GM23338 (cell line): ENCODE data around the gene ZGPAT. TPM values are rescaled to one million over a fixed set of nuclear protein-coding genes. Genes with fewer than 3 reads are reported as not detected.

Experiments used
- ATAC-seq: fragments of 200-7000 bp; cut with Tn5 transposase; 3 replicates; pipeline ENCODE4 v1.9.1; 2020
- DNase-seq: peaks from one replicate; pipeline ENCODE4 v3.0.0-alpha.2; 2015; ENCODE audit warnings: low spot score
- H2AFZ ChIP-seq: fragments of 200-600 bp; sonication (generic); 2 replicates; pipeline ENCODE4 v1.8.0; 2016; ENCODE audit warnings: antibody characterized with exemption, mild to moderate bottlenecking, moderate library complexity
- H3F3A ChIP-seq: fragments of 200-600 bp; sonication (generic); replicated peaks from 2 replicates; pipeline ENCODE4 v1.8.0; 2017; ENCODE audit warnings: antibody characterized with exemption, mixed run types, low read depth
- H3K27ac ChIP-seq: fragments of 200-600 bp; sonication (generic); 2 replicates; pipeline ENCODE4 v1.6.1; 2016; ENCODE audit warnings: low read depth
- H3K27me3 ChIP-seq: fragments of 200-600 bp; sonication (generic); 2 replicates; pipeline ENCODE4 v1.8.0; 2016; ENCODE audit warnings: mild to moderate bottlenecking, mixed run types, moderate library complexity; ENCODE audit not compliant: insufficient read depth
- H3K36me3 ChIP-seq: fragments of 200-600 bp; sonication (generic); 2 replicates; pipeline ENCODE4 v1.8.0; 2016; ENCODE audit warnings: mild to moderate bottlenecking; ENCODE audit not compliant: insufficient read depth
- H3K4me1 ChIP-seq: fragments of 200-600 bp; sonication (generic); 2 replicates; pipeline ENCODE4 v1.8.0; 2016; ENCODE audit warnings: mild to moderate bottlenecking, moderate library complexity; ENCODE audit not compliant: insufficient read depth
- H3K4me2 ChIP-seq: fragments of 200-600 bp; sonication (generic); 2 replicates; pipeline ENCODE4 v1.7.1; 2017; ENCODE audit warnings: mixed run types
- H3K4me3 ChIP-seq: fragments of 200-600 bp; sonication (generic); 2 replicates; pipeline ENCODE4 v1.6.1; 2016; ENCODE audit warnings: mixed run types
- H3K79me2 ChIP-seq: fragments of 200-600 bp; sonication (generic); replicated peaks from 2 replicates; pipeline ENCODE4 v1.8.0; 2017; ENCODE audit warnings: mild to moderate bottlenecking; ENCODE audit not compliant: insufficient read depth
- H3K9me2 ChIP-seq: fragments of 200-600 bp; sonication (generic); 2 replicates; pipeline ENCODE4 v1.8.0; 2017; ENCODE audit not compliant: insufficient read depth
- H4K20me1 ChIP-seq: fragments of 200-600 bp; sonication (generic); replicated peaks from 2 replicates; pipeline ENCODE4 v1.8.0; 2017; ENCODE audit warnings: mild to moderate bottlenecking; ENCODE audit not compliant: insufficient read depth
- H3K27ac Mint-ChIP-seq: 2 replicates; pipeline ENCODE4 v1.8.0; 2020; ENCODE audit warnings: inconsistent platforms, mild to moderate bottlenecking, moderate library complexity, mixed read lengths
- H3K27me3 Mint-ChIP-seq: 3 replicates; pipeline ENCODE4 v1.8.0; 2022; ENCODE audit warnings: low read depth, mild to moderate bottlenecking, moderate library complexity, mixed read lengths, inconsistent platforms; ENCODE audit not compliant: insufficient read depth, poor library complexity
- H3K36me3 Mint-ChIP-seq: 3 replicates; pipeline ENCODE4 v1.8.0; 2021; ENCODE audit warnings: low read depth, mild to moderate bottlenecking, inconsistent platforms, moderate library complexity, mixed read lengths
- H3K4me1 Mint-ChIP-seq: 3 replicates; pipeline ENCODE4 v1.8.0; 2020; ENCODE audit warnings: mild to moderate bottlenecking, inconsistent platforms, mixed read lengths
- H3K4me3 Mint-ChIP-seq: 3 replicates; pipeline ENCODE4 v1.8.0; 2021; ENCODE audit warnings: moderate library complexity, mild to moderate bottlenecking, inconsistent platforms, mixed read lengths
- H3K9me3 Mint-ChIP-seq: 3 replicates; pipeline ENCODE4 v1.8.0; 2020; ENCODE audit warnings: moderate library complexity, mild to moderate bottlenecking, inconsistent platforms, mixed read lengths
- CREB1 ChIP-seq: fragments of 250-450 bp; sonication (Bioruptor Pico); IDR thresholded peaks from 2 replicates; pipeline ENCODE4 v1.5.0; 2020; ENCODE audit warnings: low read depth, mild to moderate bottlenecking, moderate library complexity
- CTCF ChIP-seq, 2 experiments: fragments of 200-600 bp in 1 of 2; sonication (generic) in 1 of 2; conservative IDR thresholded peaks; 2 replicates each; pipeline versions ENCODE4 v1.5.1 to v1.6.1; 2016 to 2017; ENCODE audit warnings: antibody characterized with exemption in 2 of 2, low read depth in 2 of 2, mild to moderate bottlenecking in 2 of 2, moderate library complexity in 1 of 2
- ETS1 ChIP-seq: IDR thresholded peaks from 2 replicates; pipeline ENCODE4 v1.6.1; 2016; ENCODE audit warnings: antibody characterized with exemption
- JUNB ChIP-seq: IDR thresholded peaks from one replicate; pipeline ENCODE4 v1.6.1; 2016; ENCODE audit warnings: antibody characterized with exemption; ENCODE audit not compliant: unreplicated experiment
- ZNF114 ChIP-seq: fragments of 250-450 bp; sonication (Bioruptor Pico); IDR thresholded peaks from 2 replicates; pipeline ENCODE4 v1.5.0; 2020; ENCODE audit warnings: mild to moderate bottlenecking, moderate library complexity
- ZNF462 ChIP-seq: fragments of 250-450 bp; sonication (Bioruptor Pico); IDR thresholded peaks from 2 replicates; pipeline ENCODE4 v1.5.0; 2020; ENCODE audit warnings: mild to moderate bottlenecking, moderate library complexity
- polyA plus RNA-seq: library from polyadenylated mRNA; unstranded; fragments of >200 nt; fragmentation: Nextera tagmentation; extraction: Ambion mirVana; gene quantifications from 2 replicates; pipeline ENCODE4 v1.2.1, GENCODE V29; 2016
- total RNA-seq: library from RNA; depleted of rRNA; stranded (reverse); fragments of >200 nt; shearing (Covaris generic); gene quantifications from 2 replicates; pipeline ENCODE4 v1.2.3, GENCODE V29; 2014
- TF ChIP-seq, protein P1 (sequence below): IDR thresholded peaks from one replicate; pipeline ENCODE4 v1.6.1; 2018; ENCODE audit warnings: antibody characterized with exemption; ENCODE audit not compliant: unreplicated experiment

The ZGPAT gene
- total and polyA plus RNA-seq, 2 experiments from 2014 or later = 25.0 to 39.2 TPM

DNA sequence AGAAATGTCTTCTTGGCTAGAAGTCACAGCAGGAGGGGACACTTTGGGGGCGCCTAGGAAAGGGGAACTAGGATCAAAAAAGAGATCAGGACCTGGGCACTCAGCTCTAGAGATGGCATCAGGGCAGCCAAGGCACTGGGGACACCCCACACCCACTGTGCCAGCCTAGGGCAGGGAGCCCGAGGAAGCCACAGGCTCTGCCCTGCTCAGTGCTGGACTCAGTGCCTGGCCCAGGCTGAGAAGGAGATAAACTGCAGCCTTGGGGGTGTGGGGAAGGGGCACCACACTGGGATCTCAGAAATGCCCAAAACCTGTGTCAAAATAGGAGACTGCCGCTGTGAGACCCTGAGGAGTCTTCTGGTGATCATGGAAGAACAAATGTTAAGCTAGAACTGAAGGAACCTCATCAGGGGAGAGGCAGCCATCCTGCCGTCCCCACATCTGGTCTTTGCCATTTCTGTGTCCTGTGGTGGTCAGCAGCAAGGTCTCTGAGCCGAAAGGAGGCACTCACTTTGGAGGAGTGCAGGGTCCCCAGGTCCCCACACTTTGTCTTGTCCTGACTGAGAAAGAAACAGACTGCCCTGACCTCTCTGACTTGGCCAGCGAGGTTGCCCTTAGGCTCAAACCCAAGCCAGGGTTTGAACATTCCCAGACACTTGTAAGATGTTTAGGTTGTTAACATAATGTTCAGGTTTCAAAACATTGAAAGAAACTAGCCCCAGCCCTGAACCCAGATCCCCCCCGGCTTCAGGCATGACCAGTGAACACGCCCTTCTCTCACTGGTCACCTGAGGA, 2.4 kb upstream of the ZGPAT start (continued):
- TF ChIP-seq CTCF (conservative IDR thresholded peaks at IDR 0.05; ENCODE audit: low read depth in 2 of 2) (no peak), JUNB (no peak), CREB1 (no peak), ETS1 (no peak)
- TF ChIP-seq, protein P1, sequence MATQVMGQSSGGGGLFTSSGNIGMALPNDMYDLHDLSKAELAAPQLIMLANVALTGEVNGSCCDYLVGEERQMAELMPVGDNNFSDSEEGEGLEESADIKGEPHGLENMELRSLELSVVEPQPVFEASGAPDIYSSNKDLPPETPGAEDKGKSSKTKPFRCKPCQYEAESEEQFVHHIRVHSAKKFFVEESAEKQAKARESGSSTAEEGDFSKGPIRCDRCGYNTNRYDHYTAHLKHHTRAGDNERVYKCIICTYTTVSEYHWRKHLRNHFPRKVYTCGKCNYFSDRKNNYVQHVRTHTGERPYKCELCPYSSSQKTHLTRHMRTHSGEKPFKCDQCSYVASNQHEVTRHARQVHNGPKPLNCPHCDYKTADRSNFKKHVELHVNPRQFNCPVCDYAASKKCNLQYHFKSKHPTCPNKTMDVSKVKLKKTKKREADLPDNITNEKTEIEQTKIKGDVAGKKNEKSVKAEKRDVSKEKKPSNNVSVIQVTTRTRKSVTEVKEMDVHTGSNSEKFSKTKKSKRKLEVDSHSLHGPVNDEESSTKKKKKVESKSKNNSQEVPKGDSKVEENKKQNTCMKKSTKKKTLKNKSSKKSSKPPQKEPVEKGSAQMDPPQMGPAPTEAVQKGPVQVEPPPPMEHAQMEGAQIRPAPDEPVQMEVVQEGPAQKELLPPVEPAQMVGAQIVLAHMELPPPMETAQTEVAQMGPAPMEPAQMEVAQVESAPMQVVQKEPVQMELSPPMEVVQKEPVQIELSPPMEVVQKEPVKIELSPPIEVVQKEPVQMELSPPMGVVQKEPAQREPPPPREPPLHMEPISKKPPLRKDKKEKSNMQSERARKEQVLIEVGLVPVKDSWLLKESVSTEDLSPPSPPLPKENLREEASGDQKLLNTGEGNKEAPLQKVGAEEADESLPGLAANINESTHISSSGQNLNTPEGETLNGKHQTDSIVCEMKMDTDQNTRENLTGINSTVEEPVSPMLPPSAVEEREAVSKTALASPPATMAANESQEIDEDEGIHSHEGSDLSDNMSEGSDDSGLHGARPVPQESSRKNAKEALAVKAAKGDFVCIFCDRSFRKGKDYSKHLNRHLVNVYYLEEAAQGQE = no peak

GRCh38 chr20:63706027-63706695, 1.7 kb upstream of the ZGPAT start:
- DNase-seq (no peak), ATAC-seq (no peak)
- H3K4me1 ChIP-seq = no peaks in the 10 kb centered on the region; the same call in 1 of the 2 replicates
- H3F3A ChIP-seq = peaks cover 11% of the 10 kb centered on the region; the same call in 1 of the 2 replicates
- no peak overlapping the region for H2AFZ ChIP-seq
- H3K79me2 ChIP-seq = peaks cover 35% of the 10 kb centered on the region
- no peaks in the 10 kb centered on the region for H3K36me3 ChIP-seq
- Mint-ChIP-seq H3K27me3 (peaks cover 12% of the 10 kb centered on the region), H3K36me3 (peaks cover 33% of the 10 kb centered on the region), H3K4me3 (peak overlapping the region; percentile 88), H3K9me3 (no peaks in the 10 kb centered on the region), H3K4me1 (peaks cover 10% of the 10 kb centered on the region), H3K27ac (no peak overlapping the region)
- peak overlapping the region; percentile 93 for H3K4me2 ChIP-seq
- no peak overlapping the region for H3K27ac ChIP-seq
- H3K27me3 ChIP-seq = no peaks in the 10 kb centered on the region
- no peaks in the 10 kb centered on the region for H3K9me2 ChIP-seq
- H3K4me3 ChIP-seq = peak overlapping the region; percentile 85
- H4K20me1 ChIP-seq = peaks cover 14% of the 10 kb centered on the region
- no peak for TF ChIP-seq ZNF114 (CRISPR knock-in tag)
- no peak for TF ChIP-seq JUNB
- no peak for TF ChIP-seq CTCF (conservative IDR thresholded peaks at IDR 0.05; ENCODE audit: low read depth in 2 of 2)
- TF ChIP-seq ZNF462 (CRISPR knock-in tag) = no peak
